ENCODE results near the gene PRUNE2.

PRUNE2 gene

DNA sequence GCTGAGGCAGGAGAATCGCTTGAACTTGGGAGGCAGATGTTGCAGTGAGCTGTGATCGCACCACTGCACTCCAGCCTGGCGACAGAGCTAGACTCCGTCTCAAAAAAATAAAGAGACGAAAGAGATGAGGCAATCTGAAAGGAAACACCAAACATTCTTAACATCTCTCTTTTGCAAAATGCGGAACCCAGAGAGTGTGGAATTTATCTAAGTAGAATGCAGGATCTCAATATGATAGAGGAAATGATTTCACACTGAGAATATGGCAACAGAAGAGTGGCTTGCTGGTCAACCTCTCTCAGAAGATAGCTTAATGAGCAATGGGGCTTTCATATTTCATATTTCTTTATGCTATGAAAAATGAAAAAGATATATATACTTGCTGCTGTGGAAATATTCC lies 175.1 kb downstream of the PRUNE2 start:
- no peaks in the 10 kb centered on the region for H3K36me3 ChIP-seq (ENCODE audit: control insufficient read depth in 2 of 2, insufficient read depth in 2 of 2, low read length in 2 of 2)
- H3K27me3 ChIP-seq (ENCODE audit: control insufficient read depth in 2 of 2, insufficient read depth in 2 of 2, low read length in 2 of 2), result no peaks in the 10 kb centered on the region
- no peak overlapping the region for H3K27ac ChIP-seq (ENCODE audit: low read depth in 2 of 2, low read length in 2 of 2)
- no peaks in the 10 kb centered on the region for H3K4me1 ChIP-seq (ENCODE audit: control insufficient read depth in 2 of 2, insufficient read depth in 2 of 2, low read length in 2 of 2)
- H3K9ac ChIP-seq (ENCODE audit: low read depth in 1 of 2, low read length in 2 of 2), result no peak overlapping the region
- no peaks in the 10 kb centered on the region for H3K9me3 ChIP-seq (ENCODE audit: control insufficient read depth in 2 of 2, low read length in 2 of 2)
- no peak overlapping the region for H3K4me3 ChIP-seq (ENCODE audit: low read length in 2 of 2)

DNA sequence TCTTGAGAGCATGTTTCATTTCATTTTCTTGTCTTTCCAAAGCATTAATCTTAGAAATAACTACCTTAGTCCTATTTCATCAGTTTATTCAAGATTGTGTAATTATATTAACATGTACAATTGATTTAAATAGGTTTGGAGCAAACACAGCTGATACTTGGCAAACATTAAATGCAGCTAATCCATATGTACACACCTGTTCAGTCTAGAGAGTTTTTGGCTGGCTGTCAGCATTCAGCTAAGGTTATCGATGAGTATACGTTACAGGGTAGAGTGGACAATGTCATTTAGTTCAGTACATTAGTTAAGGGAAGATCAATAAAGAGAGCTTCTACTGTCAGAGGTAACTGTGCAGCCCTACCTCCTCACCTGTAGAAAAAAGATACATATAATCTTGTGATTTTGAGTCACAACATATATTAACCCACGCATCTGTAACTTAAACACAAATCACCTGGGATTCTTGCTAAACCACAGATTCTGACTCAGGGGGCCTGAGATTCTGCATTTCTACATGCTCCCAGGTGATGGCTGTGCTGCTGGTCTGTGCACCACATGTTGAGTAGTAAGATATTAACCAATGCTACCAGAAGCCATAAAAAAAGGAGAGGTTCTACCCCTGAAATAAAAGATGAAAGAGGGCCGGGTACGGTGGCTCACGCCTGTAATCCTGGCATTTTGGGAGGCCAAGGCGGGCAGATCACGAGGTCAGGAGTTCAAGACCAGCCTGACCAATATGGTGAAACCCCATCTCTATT lies 175.8 kb downstream of the PRUNE2 start:
- Histone ChIP-seq H3K36me3 (ENCODE audit: control insufficient read depth in 2 of 2, insufficient read depth in 2 of 2, low read length in 2 of 2) (no peaks in the 10 kb centered on the region), H3K27me3 (ENCODE audit: control insufficient read depth in 2 of 2, insufficient read depth in 2 of 2, low read length in 2 of 2) (no peaks in the 10 kb centered on the region), H3K9me3 (ENCODE audit: control insufficient read depth in 2 of 2, low read length in 2 of 2) (no peaks in the 10 kb centered on the region), H3K9ac (ENCODE audit: low read depth in 1 of 2, low read length in 2 of 2) (no peak overlapping the region), H3K27ac (ENCODE audit: low read depth in 2 of 2, low read length in 2 of 2) (no peak overlapping the region), H3K4me3 (ENCODE audit: low read length in 2 of 2) (no peak overlapping the region), H3K4me1 (ENCODE audit: control insufficient read depth in 2 of 2, insufficient read depth in 2 of 2, low read length in 2 of 2) (no peaks in the 10 kb centered on the region)

DNA sequence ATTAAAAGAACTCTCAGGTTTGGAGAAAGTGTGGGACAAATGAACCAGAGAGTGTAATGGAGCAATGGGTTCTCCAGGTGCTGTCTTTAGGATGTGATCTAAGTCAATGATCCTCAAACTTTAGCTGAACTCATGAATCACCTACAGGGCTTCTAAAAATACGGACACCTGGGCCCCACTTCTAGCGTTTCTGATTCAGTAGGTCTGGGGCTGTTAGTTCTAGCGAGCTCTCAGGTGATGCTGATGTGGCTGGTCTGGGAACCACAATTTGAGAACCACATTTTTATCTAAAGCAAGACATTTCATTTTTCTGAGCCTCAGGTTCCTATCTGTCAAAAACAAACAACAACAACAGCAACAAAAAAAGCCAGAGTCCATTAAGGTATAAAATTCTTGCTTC lies 176.8 kb downstream of the PRUNE2 start:
- H3K9ac ChIP-seq (ENCODE audit: low read depth in 1 of 2, low read length in 2 of 2), result no peak overlapping the region
- no peaks in the 10 kb centered on the region for H3K4me1 ChIP-seq (ENCODE audit: control insufficient read depth in 2 of 2, insufficient read depth in 2 of 2, low read length in 2 of 2)
- no peaks in the 10 kb centered on the region for H3K27me3 ChIP-seq (ENCODE audit: control insufficient read depth in 2 of 2, insufficient read depth in 2 of 2, low read length in 2 of 2)
- H3K27ac ChIP-seq (ENCODE audit: low read depth in 2 of 2, low read length in 2 of 2), result no peak overlapping the region
- H3K9me3 ChIP-seq (ENCODE audit: control insufficient read depth in 2 of 2, low read length in 2 of 2), result no peaks in the 10 kb centered on the region
- H3K4me3 ChIP-seq (ENCODE audit: low read length in 2 of 2), result no peak overlapping the region
- H3K36me3 ChIP-seq (ENCODE audit: control insufficient read depth in 2 of 2, insufficient read depth in 2 of 2, low read length in 2 of 2), result no peaks in the 10 kb centered on the region

DNA sequence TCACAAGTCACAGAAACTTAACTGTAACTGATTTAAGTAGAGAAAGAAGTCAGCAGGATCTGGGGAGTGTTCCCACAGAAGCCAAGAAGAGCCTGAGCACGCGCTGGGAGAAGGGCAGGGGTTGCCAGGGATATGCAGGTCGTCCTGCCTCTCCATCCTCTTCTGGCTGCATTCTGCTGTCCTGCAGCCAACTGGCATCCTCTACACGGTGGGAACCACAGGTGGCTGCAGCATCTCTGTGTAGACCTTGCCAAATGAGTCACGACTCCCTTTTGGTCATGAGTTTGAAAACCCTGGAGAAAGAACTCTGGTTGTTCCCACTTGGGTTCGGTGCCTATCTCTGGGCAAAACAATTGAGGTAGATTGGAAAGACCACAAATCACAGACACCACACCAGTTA lies 180.0 kb downstream of the PRUNE2 start:
- no peak overlapping the region for H3K4me3 ChIP-seq (ENCODE audit: low read length in 2 of 2)
- no peaks in the 10 kb centered on the region for H3K9me3 ChIP-seq (ENCODE audit: control insufficient read depth in 2 of 2, low read length in 2 of 2)
- H3K27me3 ChIP-seq (ENCODE audit: control insufficient read depth in 2 of 2, insufficient read depth in 2 of 2, low read length in 2 of 2), result no peaks in the 10 kb centered on the region
- H3K27ac ChIP-seq (ENCODE audit: low read depth in 2 of 2, low read length in 2 of 2), result no peak overlapping the region
- H3K4me1 ChIP-seq (ENCODE audit: control insufficient read depth in 2 of 2, insufficient read depth in 2 of 2, low read length in 2 of 2), result no peaks in the 10 kb centered on the region
- no peaks in the 10 kb centered on the region for H3K36me3 ChIP-seq (ENCODE audit: control insufficient read depth in 2 of 2, insufficient read depth in 2 of 2, low read length in 2 of 2)
- no peak overlapping the region for H3K9ac ChIP-seq (ENCODE audit: low read depth in 1 of 2, low read length in 2 of 2)

DNA sequence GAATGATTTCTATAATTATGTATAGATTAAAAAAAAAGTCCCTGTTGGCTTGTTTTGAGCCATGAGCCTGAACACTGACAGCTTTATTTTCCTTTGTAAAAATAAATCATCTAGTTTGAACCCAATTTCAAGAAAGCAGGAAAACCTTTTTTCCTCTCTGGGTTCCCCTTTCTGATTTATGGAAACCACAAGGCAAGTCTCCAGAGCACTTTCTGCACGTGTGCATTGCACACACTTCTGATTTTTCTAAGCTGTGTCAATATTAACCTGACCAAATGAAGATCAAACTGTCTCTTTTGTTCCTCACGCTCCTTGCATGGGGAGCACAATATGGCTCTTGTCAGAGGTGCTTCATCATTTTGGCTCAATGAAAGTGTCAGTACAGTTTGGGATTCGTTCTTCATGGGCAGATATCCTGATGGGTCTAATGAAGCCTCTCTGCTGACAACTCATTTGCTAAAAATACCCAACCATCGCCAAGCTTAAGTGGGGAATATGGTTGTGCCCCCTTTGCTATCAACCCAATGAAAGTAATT lies 180.8 kb downstream of the PRUNE2 start:
- no peaks in the 10 kb centered on the region for H3K27me3 ChIP-seq (ENCODE audit: control insufficient read depth in 2 of 2, insufficient read depth in 2 of 2, low read length in 2 of 2)
- no peak overlapping the region for H3K9ac ChIP-seq (ENCODE audit: low read depth in 1 of 2, low read length in 2 of 2)
- H3K4me1 ChIP-seq (ENCODE audit: control insufficient read depth in 2 of 2, insufficient read depth in 2 of 2, low read length in 2 of 2), result no peaks in the 10 kb centered on the region
- H3K27ac ChIP-seq (ENCODE audit: low read depth in 2 of 2, low read length in 2 of 2), result no peak overlapping the region
- H3K36me3 ChIP-seq (ENCODE audit: control insufficient read depth in 2 of 2, insufficient read depth in 2 of 2, low read length in 2 of 2), result no peaks in the 10 kb centered on the region
- H3K9me3 ChIP-seq (ENCODE audit: control insufficient read depth in 2 of 2, low read length in 2 of 2), result no peaks in the 10 kb centered on the region
- no peak overlapping the region for H3K4me3 ChIP-seq (ENCODE audit: low read length in 2 of 2)

DNA sequence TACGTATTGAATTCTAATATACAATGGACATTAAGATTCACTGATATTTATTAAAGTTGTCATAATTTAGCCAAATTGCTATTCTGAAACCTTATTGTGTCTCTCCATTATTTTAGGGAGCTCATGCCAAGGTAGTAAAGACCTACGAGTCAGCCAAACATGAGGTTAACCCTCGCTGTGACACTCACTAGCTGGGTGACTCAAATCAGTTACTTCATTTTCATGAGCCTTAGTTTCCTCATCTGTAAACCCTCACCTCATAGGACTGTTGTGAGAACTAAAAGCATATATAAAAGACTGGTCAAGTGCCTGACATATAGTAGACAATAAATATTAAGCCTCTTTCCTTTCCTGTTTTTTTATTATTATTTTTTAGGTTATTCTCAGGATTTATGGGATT lies 185.7 kb downstream of the PRUNE2 start:
- Histone ChIP-seq H3K9me3 (ENCODE audit: control insufficient read depth in 2 of 2, low read length in 2 of 2) (no peaks in the 10 kb centered on the region), H3K4me3 (ENCODE audit: low read length in 2 of 2) (no peak overlapping the region)

DNA sequence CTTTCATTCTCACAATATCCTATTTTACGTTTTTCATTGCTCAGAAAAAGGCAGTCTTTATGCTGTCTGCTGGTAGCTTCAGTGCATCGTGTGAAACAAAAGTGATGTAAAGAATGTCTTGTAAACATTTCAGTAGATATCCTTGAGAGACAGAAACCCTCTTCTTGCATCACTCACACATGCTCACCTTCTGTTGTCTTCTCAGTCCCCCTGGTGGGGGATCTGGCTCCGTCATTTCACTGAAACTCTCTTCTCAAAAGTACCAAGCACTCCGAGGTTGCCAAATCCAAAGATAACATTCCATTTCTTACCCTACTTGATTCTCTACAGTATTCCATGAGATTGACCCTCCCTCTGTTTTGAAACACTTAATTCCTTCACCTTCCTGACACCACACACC lies 187.7 kb downstream of the PRUNE2 start:
- Histone ChIP-seq H3K36me3 (ENCODE audit: control insufficient read depth in 2 of 2, insufficient read depth in 2 of 2, low read length in 2 of 2) (no peaks in the 10 kb centered on the region), H3K9me3 (ENCODE audit: control insufficient read depth in 2 of 2, low read length in 2 of 2) (no peaks in the 10 kb centered on the region), H3K4me3 (ENCODE audit: low read length in 2 of 2) (no peak overlapping the region), H3K4me1 (ENCODE audit: control insufficient read depth in 2 of 2, insufficient read depth in 2 of 2, low read length in 2 of 2) (no peaks in the 10 kb centered on the region), H3K9ac (ENCODE audit: low read depth in 1 of 2, low read length in 2 of 2) (no peak overlapping the region), H3K27ac (ENCODE audit: low read depth in 2 of 2, low read length in 2 of 2) (no peak overlapping the region), H3K27me3 (ENCODE audit: control insufficient read depth in 2 of 2, insufficient read depth in 2 of 2, low read length in 2 of 2) (no peaks in the 10 kb centered on the region)

More for the DNA sequence above, 185.7 kb downstream of the PRUNE2 start:
- no peak overlapping the region for H3K9ac ChIP-seq (ENCODE audit: low read depth in 1 of 2, low read length in 2 of 2)
- no peaks in the 10 kb centered on the region for H3K36me3 ChIP-seq (ENCODE audit: control insufficient read depth in 2 of 2, insufficient read depth in 2 of 2, low read length in 2 of 2)
- H3K27me3 ChIP-seq (ENCODE audit: control insufficient read depth in 2 of 2, insufficient read depth in 2 of 2, low read length in 2 of 2), result no peaks in the 10 kb centered on the region
- no peak overlapping the region for H3K27ac ChIP-seq (ENCODE audit: low read depth in 2 of 2, low read length in 2 of 2)
- no peaks in the 10 kb centered on the region for H3K4me1 ChIP-seq (ENCODE audit: control insufficient read depth in 2 of 2, insufficient read depth in 2 of 2, low read length in 2 of 2)

DNA sequence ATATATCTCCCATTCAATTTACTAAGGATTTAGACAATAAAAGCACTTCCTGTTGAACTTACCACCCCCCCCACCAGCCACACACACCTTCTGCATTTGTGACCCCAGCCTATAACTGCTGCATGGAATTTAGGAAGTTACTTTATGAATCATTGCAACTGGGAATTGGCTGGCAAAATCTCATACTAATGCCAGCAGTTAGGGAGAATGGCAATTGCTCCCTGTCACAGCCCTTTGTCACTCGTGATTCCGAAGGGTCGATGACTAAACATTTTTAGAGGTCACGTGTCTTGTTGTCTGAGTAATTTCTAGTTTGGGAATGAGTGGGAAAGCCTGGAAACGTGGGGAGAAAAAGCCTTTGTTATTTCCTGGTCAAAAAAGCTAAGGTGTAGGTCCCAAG lies 188.3 kb downstream of the PRUNE2 start:
- Histone ChIP-seq H3K27ac (ENCODE audit: low read depth in 2 of 2, low read length in 2 of 2) (no peak overlapping the region), H3K4me3 (ENCODE audit: low read length in 2 of 2) (no peak overlapping the region), H3K36me3 (ENCODE audit: control insufficient read depth in 2 of 2, insufficient read depth in 2 of 2, low read length in 2 of 2) (no peaks in the 10 kb centered on the region)

DNA sequence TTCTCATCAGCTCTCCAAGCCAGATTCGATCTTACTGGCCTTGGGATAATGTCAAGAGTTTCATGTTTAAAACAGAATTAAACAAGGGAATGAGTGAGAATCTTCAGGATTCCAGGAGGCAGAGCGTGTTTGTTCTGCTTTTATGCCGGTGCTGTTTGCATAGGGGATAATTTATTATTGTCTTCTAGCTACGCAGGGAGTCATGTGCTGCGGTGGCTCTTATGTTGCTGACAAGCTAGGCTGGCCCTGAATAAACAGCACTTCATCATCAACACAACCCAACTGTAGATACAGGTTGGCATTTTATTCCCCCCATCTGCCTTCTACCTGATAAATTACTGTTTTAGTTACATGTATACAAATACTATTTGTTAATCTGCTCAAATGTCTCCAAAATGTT lies 188.7 kb downstream of the PRUNE2 start:
- Histone ChIP-seq H3K9ac (ENCODE audit: low read depth in 1 of 2, low read length in 2 of 2) (no peak overlapping the region), H3K4me1 (ENCODE audit: control insufficient read depth in 2 of 2, insufficient read depth in 2 of 2, low read length in 2 of 2) (no peaks in the 10 kb centered on the region), H3K9me3 (ENCODE audit: control insufficient read depth in 2 of 2, low read length in 2 of 2) (no peaks in the 10 kb centered on the region), H3K4me3 (ENCODE audit: low read length in 2 of 2) (no peak overlapping the region), H3K27me3 (ENCODE audit: control insufficient read depth in 2 of 2, insufficient read depth in 2 of 2, low read length in 2 of 2) (no peaks in the 10 kb centered on the region), H3K27ac (ENCODE audit: low read depth in 2 of 2, low read length in 2 of 2) (no peak overlapping the region), H3K36me3 (ENCODE audit: control insufficient read depth in 2 of 2, insufficient read depth in 2 of 2, low read length in 2 of 2) (no peaks in the 10 kb centered on the region)

More for the DNA sequence above, 188.3 kb downstream of the PRUNE2 start:
- Histone ChIP-seq H3K9me3 (ENCODE audit: control insufficient read depth in 2 of 2, low read length in 2 of 2) (no peaks in the 10 kb centered on the region), H3K9ac (ENCODE audit: low read depth in 1 of 2, low read length in 2 of 2) (no peak overlapping the region), H3K27me3 (ENCODE audit: control insufficient read depth in 2 of 2, insufficient read depth in 2 of 2, low read length in 2 of 2) (no peaks in the 10 kb centered on the region), H3K4me1 (ENCODE audit: control insufficient read depth in 2 of 2, insufficient read depth in 2 of 2, low read length in 2 of 2) (no peaks in the 10 kb centered on the region)

DNA sequence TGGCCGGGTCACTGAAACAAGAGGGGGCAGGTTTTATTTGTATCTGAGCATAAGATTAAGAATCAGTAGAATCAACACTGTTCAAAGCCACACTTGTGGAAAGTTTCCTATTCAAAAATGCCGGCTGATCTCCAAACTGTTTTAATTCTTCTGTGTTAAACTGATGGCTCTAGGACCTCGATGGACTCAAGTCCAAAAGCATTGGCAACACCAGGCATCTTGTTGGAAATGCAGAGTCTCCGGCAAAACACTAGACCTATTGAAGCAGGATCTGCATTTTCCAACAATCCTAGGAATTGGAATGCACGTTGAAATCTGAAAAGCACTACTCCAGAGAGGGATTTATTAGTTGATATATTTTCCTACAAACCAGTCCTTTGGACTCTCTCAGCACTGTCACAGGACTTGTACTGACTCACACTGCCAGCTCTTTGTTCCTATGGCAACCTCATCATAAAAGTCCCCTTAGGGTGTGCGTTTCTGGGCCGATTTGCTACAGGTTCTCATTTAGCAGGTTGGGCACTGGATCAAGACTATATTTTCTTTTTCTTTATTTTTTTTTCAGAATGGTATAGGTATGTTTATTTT lies 189.7 kb downstream of the PRUNE2 start:
- H3K27me3 ChIP-seq (ENCODE audit: control insufficient read depth in 2 of 2, insufficient read depth in 2 of 2, low read length in 2 of 2), result no peaks in the 10 kb centered on the region
- H3K9ac ChIP-seq (ENCODE audit: low read depth in 1 of 2, low read length in 2 of 2), result no peak overlapping the region
- no peak overlapping the region for H3K27ac ChIP-seq (ENCODE audit: low read depth in 2 of 2, low read length in 2 of 2)
- no peaks in the 10 kb centered on the region for H3K36me3 ChIP-seq (ENCODE audit: control insufficient read depth in 2 of 2, insufficient read depth in 2 of 2, low read length in 2 of 2)
- H3K4me1 ChIP-seq (ENCODE audit: control insufficient read depth in 2 of 2, insufficient read depth in 2 of 2, low read length in 2 of 2), result no peaks in the 10 kb centered on the region
- H3K4me3 ChIP-seq (ENCODE audit: low read length in 2 of 2), result no peak overlapping the region
- H3K9me3 ChIP-seq (ENCODE audit: control insufficient read depth in 2 of 2, low read length in 2 of 2), result no peaks in the 10 kb centered on the region
